Panc1 (cell line): ENCODE measurements around the gene ARID4B. TPM values are rescaled to one million over a fixed set of nuclear protein-coding genes. Genes with fewer than 3 reads are reported as not detected.

ENCODE experiments used
- ATAC-seq: fragments of 200-7000 bp; cut with Tn5 transposase; 2 replicates; pipeline ENCODE4 v1.9.1; 2020; ENCODE audit warnings: mild to moderate bottlenecking, moderate library complexity
- BruUV-seq: library from RNA; stranded (reverse); fragments of 400-500 nt; replicated peaks from 2 replicates; lab custom pipeline; 2021; lab: Mats Ljungman, UMichigan
- CTCF ChIA-PET: fragments of 300-600 bp; sonication (Branson Sonifier 250); formaldehyde crosslinking; loops from one replicate; lab custom pipeline; 2022; ENCODE audit warnings: antibody characterized with exemption; lab: Charles Lee
- POLR2A ChIA-PET: fragments of 300-600 bp; sonication (Branson Sonifier 250); formaldehyde crosslinking; loops from one replicate; lab custom pipeline; 2022; ENCODE audit warnings: antibody characterized with exemption; lab: Charles Lee
- DNase-seq: peaks from one replicate; pipeline ENCODE4 v3.0.0-alpha.2; 2010; ENCODE audit warnings: low read depth, low spot score
- H3K27ac ChIP-seq: 2 replicates; pipeline ENCODE4 v1.5.1; 2011; ENCODE audit warnings: mild to moderate bottlenecking, low read length, inconsistent platforms
- H3K27me3 ChIP-seq: fragments of 200-500 bp; sonication (Bioruptor generic); 2 replicates; pipeline ENCODE4 v1.6.0; 2014; ENCODE audit warnings: low read length, inconsistent platforms; ENCODE audit not compliant: control insufficient read depth, insufficient read depth
- H3K36me3 ChIP-seq: fragments of 200-500 bp; sonication (Bioruptor generic); 2 replicates; pipeline ENCODE4 v1.5.1; 2014; ENCODE audit warnings: inconsistent platforms, mild to moderate bottlenecking, low read length, moderate library complexity; ENCODE audit not compliant: control insufficient read depth, insufficient read depth
- H3K4me1 ChIP-seq: 2 replicates; pipeline ENCODE4 v1.5.1; 2011; ENCODE audit warnings: inconsistent platforms, mild to moderate bottlenecking, low read length, moderate library complexity; ENCODE audit not compliant: control insufficient read depth, insufficient read depth
- H3K4me3 ChIP-seq, 2 experiments: 2 replicates each; pipeline ENCODE4 v1.5.1; 2011 to 2012; ENCODE audit warnings: low read depth in 2 of 2, low read length in 2 of 2, mild to moderate bottlenecking in 2 of 2, inconsistent platforms in 1 of 2, moderate library complexity in 1 of 2
- H3K9me3 ChIP-seq: fragments of 200-500 bp; sonication (Bioruptor generic); 2 replicates; pipeline ENCODE4 v1.5.1; 2014; ENCODE audit warnings: low read depth, mild to moderate bottlenecking, inconsistent platforms, low read length, moderate library complexity; ENCODE audit not compliant: control insufficient read depth, insufficient read depth
- POLR2AphosphoS5 ChIP-seq: IDR thresholded peaks from 2 replicates; pipeline ENCODE4 v1.6.1; 2012; ENCODE audit warnings: mild to moderate bottlenecking, low read depth, low read length, moderate library complexity
- SIN3A ChIP-seq: IDR thresholded peaks from 2 replicates; pipeline ENCODE4 v1.6.1; 2012; ENCODE audit warnings: low read depth, mild to moderate bottlenecking, low read length, moderate library complexity, borderline replicate concordance; ENCODE audit not compliant: insufficient read depth
- TCF7L2 ChIP-seq: IDR thresholded peaks from 2 replicates; pipeline ENCODE4 v1.6.1; 2011; ENCODE audit warnings: mild to moderate bottlenecking, low read depth, low read length, inconsistent platforms
- in situ Hi-C: cut with HindIII; loops from 2 replicates; pipeline ENCODE4 v1.10.0; 2016; ENCODE audit warnings: low sequenced_read_pairs, low pct_unique_long_range_greater_than_20kb
- intact Hi-C: fragments of 100-400 bp; cut with micrococcal nuclease; formaldehyde crosslinking; loops from one replicate; pipeline ENCODE4 v1.10.0; 2022; ENCODE audit not compliant: unreplicated experiment
- total RNA-seq: library from RNA; stranded (reverse); gene quantifications from one replicate; pipeline ENCODE4 v1.2.1, GENCODE V29; 2021; ENCODE audit not compliant: unreplicated experiment
- TF ChIP-seq, protein P1 (sequence below): fragments of 450-650 bp; IDR thresholded peaks from 2 replicates; pipeline ENCODE4 v1.5.1; 2017; ENCODE audit warnings: mild to moderate bottlenecking
- TF ChIP-seq, protein P2 (sequence below), 2 experiments: IDR thresholded peaks; 2 replicates each; pipeline ENCODE4 v1.6.1; 2011 to 2012; ENCODE audit warnings: low read depth in 2 of 2, control low read depth in 1 of 2, low read length in 1 of 2, mild to moderate bottlenecking in 1 of 2, moderate library complexity in 1 of 2; ENCODE audit not compliant: insufficient read depth in 1 of 2

ARID4B gene
- total RNA-seq, 1 experiment from 2014 or later, result 37.5 TPM

DNA sequence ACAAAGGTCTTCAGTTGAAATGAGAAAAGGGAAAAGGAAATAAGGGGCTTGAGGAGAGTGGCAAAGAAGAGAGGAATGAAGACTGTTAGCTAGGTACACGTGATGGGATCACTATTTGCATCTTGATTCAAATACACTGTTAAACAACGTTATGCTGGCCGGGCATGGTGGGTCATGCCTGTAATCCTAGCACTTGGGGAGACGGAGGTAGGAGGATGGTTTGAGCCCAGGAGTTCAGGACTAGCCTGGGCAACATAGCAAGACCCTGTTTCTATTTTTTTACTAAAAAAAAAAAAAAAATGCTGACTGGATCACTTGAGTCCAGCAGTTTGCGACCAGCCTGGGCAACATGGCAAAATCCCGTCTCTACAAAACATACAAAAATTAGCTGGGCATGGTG, 169.3 kb downstream of the ARID4B start:
- in situ Hi-C loops, result no loop called here
- ChIA-PET CTCF (no interaction called here), POLR2A (interaction anchor here (0.6 kb wide), 1 partner anchor 32 kb away, joined by 6 read pairs; no protein-coding TSS in a partner anchor)
- no peak for TF ChIP-seq POLR2AphosphoS5
- TF ChIP-seq SIN3A, result no peak
- TF ChIP-seq, protein P1, sequence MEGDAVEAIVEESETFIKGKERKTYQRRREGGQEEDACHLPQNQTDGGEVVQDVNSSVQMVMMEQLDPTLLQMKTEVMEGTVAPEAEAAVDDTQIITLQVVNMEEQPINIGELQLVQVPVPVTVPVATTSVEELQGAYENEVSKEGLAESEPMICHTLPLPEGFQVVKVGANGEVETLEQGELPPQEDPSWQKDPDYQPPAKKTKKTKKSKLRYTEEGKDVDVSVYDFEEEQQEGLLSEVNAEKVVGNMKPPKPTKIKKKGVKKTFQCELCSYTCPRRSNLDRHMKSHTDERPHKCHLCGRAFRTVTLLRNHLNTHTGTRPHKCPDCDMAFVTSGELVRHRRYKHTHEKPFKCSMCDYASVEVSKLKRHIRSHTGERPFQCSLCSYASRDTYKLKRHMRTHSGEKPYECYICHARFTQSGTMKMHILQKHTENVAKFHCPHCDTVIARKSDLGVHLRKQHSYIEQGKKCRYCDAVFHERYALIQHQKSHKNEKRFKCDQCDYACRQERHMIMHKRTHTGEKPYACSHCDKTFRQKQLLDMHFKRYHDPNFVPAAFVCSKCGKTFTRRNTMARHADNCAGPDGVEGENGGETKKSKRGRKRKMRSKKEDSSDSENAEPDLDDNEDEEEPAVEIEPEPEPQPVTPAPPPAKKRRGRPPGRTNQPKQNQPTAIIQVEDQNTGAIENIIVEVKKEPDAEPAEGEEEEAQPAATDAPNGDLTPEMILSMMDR, result no peak
- TF ChIP-seq, protein P2, sequence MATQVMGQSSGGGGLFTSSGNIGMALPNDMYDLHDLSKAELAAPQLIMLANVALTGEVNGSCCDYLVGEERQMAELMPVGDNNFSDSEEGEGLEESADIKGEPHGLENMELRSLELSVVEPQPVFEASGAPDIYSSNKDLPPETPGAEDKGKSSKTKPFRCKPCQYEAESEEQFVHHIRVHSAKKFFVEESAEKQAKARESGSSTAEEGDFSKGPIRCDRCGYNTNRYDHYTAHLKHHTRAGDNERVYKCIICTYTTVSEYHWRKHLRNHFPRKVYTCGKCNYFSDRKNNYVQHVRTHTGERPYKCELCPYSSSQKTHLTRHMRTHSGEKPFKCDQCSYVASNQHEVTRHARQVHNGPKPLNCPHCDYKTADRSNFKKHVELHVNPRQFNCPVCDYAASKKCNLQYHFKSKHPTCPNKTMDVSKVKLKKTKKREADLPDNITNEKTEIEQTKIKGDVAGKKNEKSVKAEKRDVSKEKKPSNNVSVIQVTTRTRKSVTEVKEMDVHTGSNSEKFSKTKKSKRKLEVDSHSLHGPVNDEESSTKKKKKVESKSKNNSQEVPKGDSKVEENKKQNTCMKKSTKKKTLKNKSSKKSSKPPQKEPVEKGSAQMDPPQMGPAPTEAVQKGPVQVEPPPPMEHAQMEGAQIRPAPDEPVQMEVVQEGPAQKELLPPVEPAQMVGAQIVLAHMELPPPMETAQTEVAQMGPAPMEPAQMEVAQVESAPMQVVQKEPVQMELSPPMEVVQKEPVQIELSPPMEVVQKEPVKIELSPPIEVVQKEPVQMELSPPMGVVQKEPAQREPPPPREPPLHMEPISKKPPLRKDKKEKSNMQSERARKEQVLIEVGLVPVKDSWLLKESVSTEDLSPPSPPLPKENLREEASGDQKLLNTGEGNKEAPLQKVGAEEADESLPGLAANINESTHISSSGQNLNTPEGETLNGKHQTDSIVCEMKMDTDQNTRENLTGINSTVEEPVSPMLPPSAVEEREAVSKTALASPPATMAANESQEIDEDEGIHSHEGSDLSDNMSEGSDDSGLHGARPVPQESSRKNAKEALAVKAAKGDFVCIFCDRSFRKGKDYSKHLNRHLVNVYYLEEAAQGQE (IDR thresholded peaks at IDR 0.05; ENCODE audit: insufficient read depth in 1 of 2, low read depth in 2 of 2, low read length in 1 of 2), result no peak
- no peak for TF ChIP-seq TCF7L2
- no peaks in the 10 kb centered on the region for H3K27me3 ChIP-seq
- no TSS peak for BruUV-seq
- peaks cover 7% of the 10 kb centered on the region for H3K4me1 ChIP-seq
- no peak overlapping the region for H3K27ac ChIP-seq
- no peak for DNase-seq
- no peak for ATAC-seq
- intact Hi-C loops, result no loop called here
- H3K36me3 ChIP-seq, result peaks cover 15% of the 10 kb centered on the region
- no peaks in the 10 kb centered on the region for H3K9me3 ChIP-seq
- H3K4me3 ChIP-seq, result no peak overlapping the region

DNA sequence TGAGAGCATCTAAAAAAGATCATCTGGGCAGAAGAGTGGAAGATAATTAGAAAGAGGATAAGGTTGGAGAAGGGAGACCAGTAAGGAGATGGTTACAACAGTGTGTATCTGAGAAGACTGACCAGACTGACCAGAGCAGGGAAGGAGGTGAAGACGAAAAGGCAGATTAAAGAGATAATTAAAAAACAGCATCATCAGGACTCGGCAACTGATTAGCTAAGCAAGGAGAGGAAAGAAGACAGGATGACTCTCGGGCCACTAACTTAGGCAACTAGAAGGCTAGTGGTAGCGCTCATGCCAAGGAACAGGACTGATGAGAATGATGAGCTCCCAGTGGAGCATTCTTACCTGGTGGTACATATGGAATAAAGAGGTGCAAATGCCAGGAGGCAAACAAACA, 170.8 kb downstream of the ARID4B start:
- no peaks in the 10 kb centered on the region for H3K27me3 ChIP-seq
- H3K36me3 ChIP-seq, result peaks cover 20% of the 10 kb centered on the region
- BruUV-seq, result no TSS peak
- ATAC-seq (no peak), DNase-seq (no peak)
- intact Hi-C loops, result no loop called here
- no peak overlapping the region for H3K27ac ChIP-seq
- CTCF ChIA-PET, result no interaction called here
- POLR2A ChIA-PET, result interaction anchor here (0.9 kb wide), 1 partner anchor 25 kb away, joined by 3 read pairs; no protein-coding TSS in a partner anchor
- no peak overlapping the region for H3K4me3 ChIP-seq
- H3K4me1 ChIP-seq, result peaks cover 6% of the 10 kb centered on the region
- TF ChIP-seq SIN3A, result no peak
- TF ChIP-seq, protein P2 (IDR thresholded peaks at IDR 0.05; ENCODE audit: insufficient read depth in 1 of 2, low read depth in 2 of 2, low read length in 1 of 2), result no peak
- TF ChIP-seq, protein P1, result no peak
- no peak for TF ChIP-seq TCF7L2
- TF ChIP-seq POLR2AphosphoS5, result no peak
- in situ Hi-C loops, result no loop called here
- no peaks in the 10 kb centered on the region for H3K9me3 ChIP-seq
